Activated CD8-positive, alpha-beta memory T cell treated with anti-CD3 and anti-CD28 coated beads, Interleukin-2, amount 50 U/mL, for 4 hours (primary cell): ENCODE results near the gene PMM1.

ENCODE experiments used
- DNase-seq: peaks from one replicate; pipeline ENCODE4 v3.0.0-alpha.2; 2020

PMM1 gene

GRCh38 chr22:41534219-41534618 is 55.4 kb downstream of the PMM1 start:
- no peak for DNase-seq

GRCh38 chr22:41532908-41533825 is 56.5 kb downstream of the PMM1 start:
- peak; percentile 67 for DNase-seq

GRCh38 chr22:41531715-41532477 is 57.7 kb downstream of the PMM1 start:
- DNase-seq, result no peak

GRCh38 chr22:41530890-41531714 is 58.5 kb downstream of the PMM1 start:
- DNase-seq, result no peak

- DNase-seq, result no peak
These were observed 60.6 kb downstream of the PMM1 start for GRCh38 chr22:41528938-41529561.

GRCh38 chr22:41528132-41528766 is 61.4 kb downstream of the PMM1 start:
- no peak for DNase-seq
